H1 (cell line): ENCODE results near the gene WDR35. TPM values are rescaled to one million over a fixed set of nuclear protein-coding genes. Genes with fewer than 3 reads are reported as not detected.

Experiments used
- BACH1 ChIP-seq: IDR thresholded peaks from 2 replicates; pipeline ENCODE4 v1.6.1; 2012; ENCODE audit warnings: low read length, improper control_type of control experiment
- FOSL1 ChIP-seq: IDR thresholded peaks from 2 replicates; pipeline ENCODE4 v1.6.1; 2011; ENCODE audit warnings: mild to moderate bottlenecking, low read depth, low read length, moderate library complexity; ENCODE audit not compliant: insufficient read depth
- SIX5 ChIP-seq: IDR thresholded peaks from 2 replicates; pipeline ENCODE4 v1.6.1; 2011; ENCODE audit warnings: mild to moderate bottlenecking, low read depth, low read length
- polyA plus RNA-seq, 7 experiments: library from polyadenylated mRNA; depleted of rRNA in 3 of 7; stranded (reverse) in 5 of 7; unstranded in 2 of 7; fragments of >200 nt in 5 of 7; fragments of 200-250 nt in 2 of 7; gene quantifications; 1 replicate in 5 of 7; 2 replicates in 1 of 7; 4 replicates in 1 of 7; pipeline versions ENCODE4 v1.2.1 to v1.2.3, GENCODE V29; 2011 to 2013; ENCODE audit warnings: missing spikeins in 2 of 7, mixed read lengths in 2 of 7
- total RNA-seq: library from RNA; stranded (reverse); fragmentation: NEBNext Ultra II Directional; extraction: Animal tissue kit (Norgen Biotek cat#: 25700); gene quantifications from 2 replicates; pipeline ENCODE4 v1.2.1, GENCODE V29; 2021
- TF ChIP-seq, protein P1 (sequence below): fragments of 300-600 bp; sonication (generic); IDR thresholded peaks from 2 replicates; pipeline ENCODE4 v1.7.1; 2012; ENCODE audit warnings: low read length, moderate library complexity, mild to moderate bottlenecking, inconsistent platforms; ENCODE audit not compliant: insufficient replicate concordance
- TF ChIP-seq, protein P2 (sequence below): IDR thresholded peaks from 2 replicates; pipeline ENCODE4 v1.6.1; 2012; ENCODE audit warnings: inconsistent platforms

Gene WDR35
- total and polyA plus RNA-seq, 2 of the 8 experiments (the other 6 are each of a cell fraction or from before 2014, with no cell fraction given): 9.0 to 25.5 TPM

DNA sequence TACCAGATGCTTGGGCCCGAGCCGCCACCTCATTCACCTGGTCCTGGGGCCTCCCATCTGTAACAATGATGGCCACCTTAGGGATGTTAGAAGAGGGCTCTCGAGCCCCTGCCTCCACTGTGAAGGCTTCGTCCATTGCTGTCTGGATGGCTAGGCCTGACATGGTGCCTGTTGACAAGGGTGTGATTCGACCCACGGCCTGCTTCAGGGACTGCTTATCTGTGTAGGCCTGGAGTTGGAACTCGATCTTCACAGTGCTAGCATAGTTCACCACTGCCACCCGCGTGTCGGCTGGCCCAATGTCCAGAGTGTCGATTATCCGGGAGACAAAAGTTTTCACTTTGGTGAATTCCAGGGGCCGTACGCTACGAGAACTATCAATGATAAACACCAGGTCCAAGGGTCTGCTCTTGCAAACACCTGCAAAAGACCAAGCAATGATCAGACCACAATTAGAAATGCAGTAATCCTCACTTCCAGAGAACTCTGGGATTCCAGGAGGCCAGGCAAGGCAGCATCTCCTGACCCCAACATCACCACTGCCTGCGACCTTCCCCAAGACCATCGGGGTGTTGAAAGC lies 16.1 kb upstream of the WDR35 start (continued):
- TF ChIP-seq, protein P1, sequence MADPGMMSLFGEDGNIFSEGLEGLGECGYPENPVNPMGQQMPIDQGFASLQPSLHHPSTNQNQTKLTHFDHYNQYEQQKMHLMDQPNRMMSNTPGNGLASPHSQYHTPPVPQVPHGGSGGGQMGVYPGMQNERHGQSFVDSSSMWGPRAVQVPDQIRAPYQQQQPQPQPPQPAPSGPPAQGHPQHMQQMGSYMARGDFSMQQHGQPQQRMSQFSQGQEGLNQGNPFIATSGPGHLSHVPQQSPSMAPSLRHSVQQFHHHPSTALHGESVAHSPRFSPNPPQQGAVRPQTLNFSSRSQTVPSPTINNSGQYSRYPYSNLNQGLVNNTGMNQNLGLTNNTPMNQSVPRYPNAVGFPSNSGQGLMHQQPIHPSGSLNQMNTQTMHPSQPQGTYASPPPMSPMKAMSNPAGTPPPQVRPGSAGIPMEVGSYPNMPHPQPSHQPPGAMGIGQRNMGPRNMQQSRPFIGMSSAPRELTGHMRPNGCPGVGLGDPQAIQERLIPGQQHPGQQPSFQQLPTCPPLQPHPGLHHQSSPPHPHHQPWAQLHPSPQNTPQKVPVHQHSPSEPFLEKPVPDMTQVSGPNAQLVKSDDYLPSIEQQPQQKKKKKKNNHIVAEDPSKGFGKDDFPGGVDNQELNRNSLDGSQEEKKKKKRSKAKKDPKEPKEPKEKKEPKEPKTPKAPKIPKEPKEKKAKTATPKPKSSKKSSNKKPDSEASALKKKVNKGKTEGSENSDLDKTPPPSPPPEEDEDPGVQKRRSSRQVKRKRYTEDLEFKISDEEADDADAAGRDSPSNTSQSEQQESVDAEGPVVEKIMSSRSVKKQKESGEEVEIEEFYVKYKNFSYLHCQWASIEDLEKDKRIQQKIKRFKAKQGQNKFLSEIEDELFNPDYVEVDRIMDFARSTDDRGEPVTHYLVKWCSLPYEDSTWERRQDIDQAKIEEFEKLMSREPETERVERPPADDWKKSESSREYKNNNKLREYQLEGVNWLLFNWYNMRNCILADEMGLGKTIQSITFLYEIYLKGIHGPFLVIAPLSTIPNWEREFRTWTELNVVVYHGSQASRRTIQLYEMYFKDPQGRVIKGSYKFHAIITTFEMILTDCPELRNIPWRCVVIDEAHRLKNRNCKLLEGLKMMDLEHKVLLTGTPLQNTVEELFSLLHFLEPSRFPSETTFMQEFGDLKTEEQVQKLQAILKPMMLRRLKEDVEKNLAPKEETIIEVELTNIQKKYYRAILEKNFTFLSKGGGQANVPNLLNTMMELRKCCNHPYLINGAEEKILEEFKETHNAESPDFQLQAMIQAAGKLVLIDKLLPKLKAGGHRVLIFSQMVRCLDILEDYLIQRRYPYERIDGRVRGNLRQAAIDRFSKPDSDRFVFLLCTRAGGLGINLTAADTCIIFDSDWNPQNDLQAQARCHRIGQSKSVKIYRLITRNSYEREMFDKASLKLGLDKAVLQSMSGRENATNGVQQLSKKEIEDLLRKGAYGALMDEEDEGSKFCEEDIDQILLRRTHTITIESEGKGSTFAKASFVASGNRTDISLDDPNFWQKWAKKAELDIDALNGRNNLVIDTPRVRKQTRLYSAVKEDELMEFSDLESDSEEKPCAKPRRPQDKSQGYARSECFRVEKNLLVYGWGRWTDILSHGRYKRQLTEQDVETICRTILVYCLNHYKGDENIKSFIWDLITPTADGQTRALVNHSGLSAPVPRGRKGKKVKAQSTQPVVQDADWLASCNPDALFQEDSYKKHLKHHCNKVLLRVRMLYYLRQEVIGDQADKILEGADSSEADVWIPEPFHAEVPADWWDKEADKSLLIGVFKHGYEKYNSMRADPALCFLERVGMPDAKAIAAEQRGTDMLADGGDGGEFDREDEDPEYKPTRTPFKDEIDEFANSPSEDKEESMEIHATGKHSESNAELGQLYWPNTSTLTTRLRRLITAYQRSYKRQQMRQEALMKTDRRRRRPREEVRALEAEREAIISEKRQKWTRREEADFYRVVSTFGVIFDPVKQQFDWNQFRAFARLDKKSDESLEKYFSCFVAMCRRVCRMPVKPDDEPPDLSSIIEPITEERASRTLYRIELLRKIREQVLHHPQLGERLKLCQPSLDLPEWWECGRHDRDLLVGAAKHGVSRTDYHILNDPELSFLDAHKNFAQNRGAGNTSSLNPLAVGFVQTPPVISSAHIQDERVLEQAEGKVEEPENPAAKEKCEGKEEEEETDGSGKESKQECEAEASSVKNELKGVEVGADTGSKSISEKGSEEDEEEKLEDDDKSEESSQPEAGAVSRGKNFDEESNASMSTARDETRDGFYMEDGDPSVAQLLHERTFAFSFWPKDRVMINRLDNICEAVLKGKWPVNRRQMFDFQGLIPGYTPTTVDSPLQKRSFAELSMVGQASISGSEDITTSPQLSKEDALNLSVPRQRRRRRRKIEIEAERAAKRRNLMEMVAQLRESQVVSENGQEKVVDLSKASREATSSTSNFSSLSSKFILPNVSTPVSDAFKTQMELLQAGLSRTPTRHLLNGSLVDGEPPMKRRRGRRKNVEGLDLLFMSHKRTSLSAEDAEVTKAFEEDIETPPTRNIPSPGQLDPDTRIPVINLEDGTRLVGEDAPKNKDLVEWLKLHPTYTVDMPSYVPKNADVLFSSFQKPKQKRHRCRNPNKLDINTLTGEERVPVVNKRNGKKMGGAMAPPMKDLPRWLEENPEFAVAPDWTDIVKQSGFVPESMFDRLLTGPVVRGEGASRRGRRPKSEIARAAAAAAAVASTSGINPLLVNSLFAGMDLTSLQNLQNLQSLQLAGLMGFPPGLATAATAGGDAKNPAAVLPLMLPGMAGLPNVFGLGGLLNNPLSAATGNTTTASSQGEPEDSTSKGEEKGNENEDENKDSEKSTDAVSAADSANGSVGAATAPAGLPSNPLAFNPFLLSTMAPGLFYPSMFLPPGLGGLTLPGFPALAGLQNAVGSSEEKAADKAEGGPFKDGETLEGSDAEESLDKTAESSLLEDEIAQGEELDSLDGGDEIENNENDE: no peak
- TF ChIP-seq BACH1 (no peak), SIX5 (no peak), FOSL1 (no peak)
- TF ChIP-seq, protein P2, sequence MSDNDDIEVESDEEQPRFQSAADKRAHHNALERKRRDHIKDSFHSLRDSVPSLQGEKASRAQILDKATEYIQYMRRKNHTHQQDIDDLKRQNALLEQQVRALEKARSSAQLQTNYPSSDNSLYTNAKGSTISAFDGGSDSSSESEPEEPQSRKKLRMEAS: no peak
